ENCODE data around the gene ENTPD6.

GRCh38 chr20:25259358-25259757 lies 63.8 kb downstream of the ENTPD6 start:
- TF ChIP-seq CTCF (IDR thresholded peaks at IDR 0.05) = no peak
- no peak for TF ChIP-seq POLR2A (IDR thresholded peaks at IDR 0.05)

All from heart left ventricle (tissue), 13 donors.